Measurements from ENCODE around the gene PPP1R12B.
A peak's percentile ranks its signal among the peaks of the same experiment; 100 is the strongest.
"Not testable (repeated sequence)": the region's sequence is repeated elsewhere in the genome, so short reads cannot be mapped to it uniquely, and the experiment has no call there.

Gene PPP1R12B

DNA sequence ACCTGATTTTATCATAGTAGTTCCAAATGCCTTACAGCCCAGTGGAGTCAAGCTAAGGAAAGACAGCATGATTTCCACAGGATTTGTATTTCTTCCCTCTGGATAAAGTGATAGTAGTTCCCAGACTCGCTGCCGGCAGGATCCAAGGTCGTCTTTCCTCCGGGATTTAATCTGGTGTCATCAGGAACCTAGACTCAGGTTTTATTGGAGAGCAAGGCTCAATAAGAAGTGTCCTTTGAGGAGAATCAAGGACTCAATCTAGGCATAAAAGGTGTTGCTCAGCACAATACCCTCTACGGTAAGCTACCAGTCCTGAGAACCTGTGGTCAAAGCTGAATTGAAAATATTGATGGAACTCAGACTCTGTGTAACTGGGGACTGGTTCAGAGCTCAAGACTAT, 191.1 kb downstream of the PPP1R12B start:
- not testable (repeated sequence) for DNase-seq

- DNase-seq: no peak
Observed at GRCh38 chr1:202540014-202540413, 191.5 kb downstream of the PPP1R12B start.

GRCh38 chr1:202540448-202540847, 191.9 kb downstream of the PPP1R12B start:
- DNase-seq: no peak

GRCh38 chr1:202540858-202541257, 192.4 kb downstream of the PPP1R12B start:
- not testable (repeated sequence) for DNase-seq

DNA sequence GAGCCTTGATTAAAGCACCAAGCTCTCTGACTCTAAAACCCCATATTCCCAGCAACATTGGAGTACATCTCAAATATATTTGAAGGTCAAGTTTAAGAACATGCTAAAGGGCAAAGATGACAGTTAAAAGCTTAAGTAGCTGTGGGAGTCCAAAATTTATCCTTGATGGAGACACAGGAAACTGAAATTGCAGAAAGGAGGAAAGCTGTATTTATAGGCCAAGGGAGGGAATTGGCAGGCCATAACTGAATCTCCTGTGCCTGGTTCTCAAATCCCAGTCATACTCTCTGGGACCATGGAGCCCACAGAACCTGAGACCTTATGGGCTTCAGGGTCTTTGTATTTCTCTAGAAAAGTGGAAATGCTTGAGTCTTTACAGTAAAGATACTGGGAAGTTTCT, 193.9 kb downstream of the PPP1R12B start:
- DNase-seq: not testable (repeated sequence)

DNA sequence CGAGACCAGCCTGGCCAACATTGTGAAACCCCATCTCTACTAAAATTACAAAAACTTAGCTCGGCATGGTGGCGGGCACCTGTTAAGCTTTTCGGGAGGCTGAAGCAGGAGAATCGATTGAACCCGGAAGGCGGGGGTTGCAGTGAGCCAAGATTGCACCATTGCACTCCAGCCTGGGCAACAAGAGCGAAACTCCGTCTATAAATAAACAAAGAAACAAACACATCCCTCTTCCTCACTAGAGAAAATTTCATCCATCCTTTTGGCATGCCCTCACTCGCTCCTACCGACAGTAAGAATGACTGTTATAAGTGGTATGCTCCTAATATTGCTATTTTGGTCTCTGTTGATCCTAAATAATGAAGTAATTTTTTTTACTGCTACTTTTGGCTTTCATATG, 195.0 kb downstream of the PPP1R12B start:
- not testable (repeated sequence) for DNase-seq

DNA sequence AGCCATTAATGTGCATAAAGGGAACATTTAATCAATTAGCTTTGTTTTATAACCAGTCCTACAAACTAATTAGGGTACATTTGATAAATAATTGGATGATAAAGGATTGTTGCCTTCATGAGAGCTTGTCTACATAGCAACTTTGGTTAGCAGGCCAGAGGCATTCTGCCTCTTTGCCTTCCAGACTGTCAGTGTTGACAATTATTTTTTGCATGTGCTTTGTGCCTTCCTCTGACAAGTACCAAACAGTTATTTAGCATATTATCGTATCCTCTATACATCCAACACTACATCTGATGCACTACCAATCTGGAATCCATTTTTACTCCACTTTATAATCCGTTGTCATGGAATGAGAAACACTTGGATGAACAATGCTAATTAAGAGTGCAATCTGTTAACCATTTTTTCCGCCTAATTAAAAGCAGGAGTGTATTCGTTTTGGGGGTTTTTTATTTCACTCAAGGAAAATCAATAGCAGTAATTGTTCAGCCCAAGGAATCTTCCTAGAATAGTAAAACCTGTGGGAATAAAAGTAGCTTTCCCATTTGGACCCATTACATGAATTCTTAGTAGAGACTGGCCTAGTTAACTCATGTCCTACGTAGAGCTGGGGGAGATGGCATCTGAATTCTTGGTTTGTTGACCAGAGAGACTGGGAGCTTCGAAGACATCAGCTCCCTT, 196.4 kb downstream of the PPP1R12B start:
- DNase-seq: not testable (repeated sequence)

DNA sequence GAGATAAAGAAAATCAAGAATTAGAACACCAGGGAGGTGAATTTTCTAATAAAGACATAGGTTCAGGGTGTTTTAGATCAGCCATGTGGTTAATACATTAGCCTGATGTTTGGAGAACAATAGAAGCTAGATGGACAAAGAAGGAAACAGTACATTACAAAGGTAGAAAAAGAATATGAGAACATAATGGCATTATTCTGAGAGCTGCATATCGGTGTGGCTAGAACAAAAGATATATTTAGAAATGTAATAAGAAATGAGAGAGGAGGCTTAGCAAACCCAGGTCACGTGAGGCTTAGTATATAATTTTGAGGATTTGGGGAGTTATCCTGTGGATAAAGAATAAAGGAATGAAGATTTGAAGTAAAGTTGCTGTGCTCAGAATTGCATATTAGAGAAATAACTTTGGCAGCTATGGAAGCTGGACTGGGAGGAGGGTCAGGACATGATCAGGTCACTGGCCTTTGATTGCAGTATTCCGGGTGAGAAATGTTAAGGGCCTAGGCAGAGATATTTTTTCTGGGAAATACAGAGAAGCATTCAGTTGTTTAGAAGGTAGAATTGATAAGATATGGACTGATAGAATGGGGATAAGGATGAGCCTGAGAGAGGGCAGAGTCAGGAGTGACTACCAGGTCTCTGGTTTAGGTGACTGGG, 197.3 kb downstream of the PPP1R12B start:
- not testable (repeated sequence) for DNase-seq

DNA sequence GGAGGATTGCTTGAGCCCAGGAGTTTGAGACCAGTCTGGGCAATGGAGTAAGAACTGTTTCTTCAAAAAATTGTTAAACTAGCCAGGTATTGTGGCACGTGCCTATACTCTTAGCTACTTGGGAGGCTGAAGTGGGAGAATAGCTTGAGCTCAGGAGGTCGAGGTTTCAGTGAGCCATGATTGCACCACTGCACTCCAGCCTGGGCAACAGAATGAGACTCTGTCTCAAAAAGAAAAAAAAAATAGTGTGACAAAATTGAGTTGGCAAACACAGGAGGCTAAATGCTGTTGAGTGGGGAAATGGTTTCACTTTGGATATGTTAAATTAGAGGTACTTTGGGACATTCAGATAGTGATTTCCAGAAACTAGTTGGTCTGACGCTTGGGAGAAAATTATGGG, 197.9 kb downstream of the PPP1R12B start:
- DNase-seq: not testable (repeated sequence)

GRCh38 chr1:202546796-202547195, 198.3 kb downstream of the PPP1R12B start:
- not testable (repeated sequence) for DNase-seq

GRCh38 chr1:202547215-202547614, 198.7 kb downstream of the PPP1R12B start:
- no peak for DNase-seq

GRCh38 chr1:202550088-202550487, 201.6 kb downstream of the PPP1R12B start:
- not testable (repeated sequence) for DNase-seq

DNA sequence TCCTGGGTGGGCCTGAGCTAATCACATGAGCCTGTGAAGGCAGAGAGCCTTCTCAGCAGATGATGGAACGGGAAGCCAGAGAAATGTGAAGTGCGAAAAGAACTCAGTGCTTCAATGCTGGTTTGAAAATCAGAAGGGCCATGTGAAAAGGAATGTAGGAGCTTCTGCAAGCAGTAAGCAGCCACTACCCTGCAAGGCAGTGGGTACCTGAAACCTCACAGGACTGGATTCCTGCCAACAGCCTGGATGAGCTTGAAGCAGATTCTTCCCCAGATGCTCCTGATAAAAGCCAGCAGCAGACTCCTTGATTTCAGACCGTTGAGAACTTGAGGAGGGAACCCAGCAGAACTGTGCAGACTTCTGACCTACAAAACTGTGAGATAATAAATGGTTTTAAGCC, 203.2 kb downstream of the PPP1R12B start:
- DNase-seq: peak in 1 of 14 donors; percentile 18

GRCh38 chr1:202552615-202553014, 204.1 kb downstream of the PPP1R12B start:
- not testable (repeated sequence) for DNase-seq

- DNase-seq: not testable (repeated sequence)
Observed at GRCh38 chr1:202553078-202553477, 204.6 kb downstream of the PPP1R12B start.

- no peak for DNase-seq
Observed at GRCh38 chr1:202553560-202554038, 205.1 kb downstream of the PPP1R12B start.

- DNase-seq: not testable (repeated sequence)
Observed at GRCh38 chr1:202554619-202555018, 206.1 kb downstream of the PPP1R12B start.

- DNase-seq: not testable (repeated sequence)
Observed at GRCh38 chr1:202556037-202556436, 207.5 kb downstream of the PPP1R12B start.

GRCh38 chr1:202557662-202558061, 209.2 kb downstream of the PPP1R12B start:
- not testable (repeated sequence) for DNase-seq

DNA sequence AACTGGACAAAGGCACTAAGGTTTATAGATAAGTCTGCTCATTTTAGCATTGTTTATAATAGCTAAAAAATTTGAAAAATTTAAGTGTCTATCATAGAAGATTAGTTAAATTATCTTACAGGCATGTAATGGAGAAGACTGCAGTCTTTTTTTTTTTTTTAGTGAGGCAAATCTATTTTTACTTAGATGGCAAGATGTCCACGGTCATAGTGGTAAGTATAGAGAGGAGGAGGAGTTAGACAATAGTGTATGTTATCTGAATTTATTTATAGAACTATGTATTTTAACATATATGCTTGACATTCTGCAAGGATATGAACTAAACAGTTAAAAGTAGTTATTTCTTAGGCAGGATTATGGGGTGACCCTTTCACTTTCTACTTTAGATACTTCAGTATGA, 212.7 kb downstream of the PPP1R12B start:
- no peak for DNase-seq

DNA sequence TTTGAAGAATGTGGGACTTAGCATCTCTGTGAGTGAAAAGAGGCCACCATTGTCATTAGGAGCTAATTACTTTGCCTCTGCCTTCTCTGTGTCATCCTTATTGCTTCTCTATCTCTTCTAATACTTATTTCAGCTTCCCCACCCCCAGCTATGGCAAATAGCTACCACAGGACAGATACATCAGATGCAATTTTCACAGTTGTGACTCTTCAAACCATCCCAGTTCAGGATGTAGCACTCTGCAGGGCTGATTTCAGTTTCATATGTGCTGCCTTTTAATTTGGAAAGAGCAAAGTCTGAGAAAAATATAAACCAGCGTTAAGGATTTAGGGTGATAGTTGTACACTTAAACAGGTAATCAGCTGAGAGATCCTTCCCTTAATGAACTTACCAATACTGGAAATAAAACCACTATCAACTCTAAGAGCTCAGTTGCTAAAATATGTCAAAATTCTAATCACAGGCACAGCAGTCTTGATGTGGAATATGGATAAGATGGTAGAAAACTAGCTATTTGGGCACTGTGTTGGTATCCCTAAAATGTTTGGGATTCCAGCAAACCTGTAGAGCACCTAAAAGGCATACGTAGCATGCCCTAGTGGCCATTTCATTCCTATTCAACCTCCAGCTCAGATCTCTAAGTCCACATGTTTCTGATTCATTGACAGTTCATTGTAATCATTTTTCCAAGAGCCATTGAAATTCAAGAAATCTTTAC, 213.4 kb downstream of the PPP1R12B start:
- no peak for DNase-seq

- DNase-seq: no peak
Observed at GRCh38 chr1:202562444-202563060, 214.1 kb downstream of the PPP1R12B start.

DNA sequence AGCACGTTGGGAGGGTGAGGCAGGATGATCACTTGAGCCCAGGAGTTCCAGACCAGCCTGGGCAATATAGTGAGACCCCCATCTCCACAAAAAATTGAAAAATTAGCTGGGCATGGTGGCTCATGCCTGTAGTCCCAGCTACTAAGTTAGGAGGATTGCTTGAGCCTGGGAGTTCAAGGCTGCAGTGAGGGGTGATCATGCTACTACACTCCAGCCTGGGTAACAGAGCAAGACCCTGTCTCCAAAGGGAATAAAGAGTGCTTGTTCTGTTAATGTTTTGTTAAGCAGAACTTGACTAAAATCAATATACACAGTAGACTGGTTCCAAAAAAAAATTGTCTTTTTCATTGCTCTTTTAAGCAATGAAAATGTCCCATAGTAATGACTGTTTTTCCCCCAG, 215.3 kb downstream of the PPP1R12B start:
- no peak for DNase-seq
